Smooth muscle cell (in vitro differentiated cells): ENCODE measurements around the gene LRRC25. TPM values are rescaled to one million over a fixed set of nuclear protein-coding genes. Genes with fewer than 3 reads are reported as not detected.

Source experiments
- DNase-seq: peaks from one replicate; lab custom pipeline; 2025; ENCODE audit not compliant: unreplicated experiment; lab: John Stamatoyannopoulos, UW
- H2AFZ ChIP-seq: fragments of 200-600 bp; sonication (generic); 2 replicates; pipeline ENCODE4 v1.6.0; 2016; ENCODE audit warnings: antibody characterized with exemption, low read depth, mild to moderate bottlenecking
- H3F3A ChIP-seq: fragments of 200-600 bp; sonication (generic); 2 replicates; pipeline ENCODE4 v1.6.0; 2017; ENCODE audit warnings: antibody characterized with exemption, low read depth
- H3K27ac ChIP-seq: fragments of 200-600 bp; sonication (generic); 2 replicates; pipeline ENCODE4 v1.5.1; 2016; ENCODE audit warnings: low read depth, mild to moderate bottlenecking
- H3K27me3 ChIP-seq: fragments of 200-600 bp; sonication (generic); 2 replicates; pipeline ENCODE4 v1.6.1; 2016; ENCODE audit warnings: low read depth, mild to moderate bottlenecking
- H3K36me3 ChIP-seq: fragments of 200-600 bp; sonication (generic); 2 replicates; pipeline ENCODE4 v1.5.1; 2016; ENCODE audit warnings: low read depth
- H3K4me1 ChIP-seq: fragments of 200-600 bp; sonication (generic); 2 replicates; pipeline ENCODE4 v1.5.1; 2016; ENCODE audit warnings: low read depth
- H3K4me2 ChIP-seq: fragments of 200-600 bp; sonication (generic); 2 replicates; pipeline ENCODE4 v1.6.0; 2016; ENCODE audit warnings: mild to moderate bottlenecking
- H3K4me3 ChIP-seq: fragments of 200-600 bp; sonication (generic); 2 replicates; pipeline ENCODE4 v1.5.1; 2016; ENCODE audit warnings: mild to moderate bottlenecking
- H3K79me2 ChIP-seq: fragments of 200-600 bp; sonication (generic); 2 replicates; pipeline ENCODE4 v1.6.0; 2016; ENCODE audit warnings: low read depth, mild to moderate bottlenecking
- H3K9ac ChIP-seq: fragments of 200-600 bp; sonication (generic); 2 replicates; pipeline ENCODE4 v1.6.0; 2016; ENCODE audit warnings: low read depth
- H3K9me3 ChIP-seq: fragments of 200-600 bp; sonication (generic); replicated peaks from 2 replicates; pipeline ENCODE4 v1.5.1; 2016; ENCODE audit warnings: low read depth
- H4K20me1 ChIP-seq: fragments of 200-600 bp; sonication (generic); 2 replicates; pipeline ENCODE4 v1.6.0; 2016; ENCODE audit warnings: low read depth
- CTCF ChIP-seq: fragments of 200-600 bp; sonication (generic); IDR thresholded peaks from 2 replicates; pipeline ENCODE4 v1.5.1; 2017; ENCODE audit warnings: borderline replicate concordance, mild to moderate bottlenecking, antibody characterized with exemption; ENCODE audit not compliant: insufficient read depth, poor library complexity, severe bottlenecking
- WGBS: methylation state at CpG from one replicate; pipeline ENCODE4 v1.1.7; 2016; ENCODE audit warnings: low lambda C conversion rate; 5-methylcytosine and 5-hydroxymethylcytosine counted together
- polyA plus RNA-seq: library from polyadenylated mRNA; unstranded; fragments of >200 nt; fragmentation: Nextera tagmentation; extraction: Ambion mirVana; gene quantifications from 2 replicates; pipeline ENCODE4 v1.2.1, GENCODE V29; 2016
- total RNA-seq: library from RNA; depleted of rRNA; stranded (reverse); fragments of >200 nt; gene quantifications from 2 replicates; pipeline ENCODE4 v1.2.3, GENCODE V29; 2014

The LRRC25 gene
- 0.67 TPM in 1 of 2 replicates, not detected in the other for total RNA-seq
- 0.34 TPM in 1 of 2 replicates, not detected in the other for polyA plus RNA-seq

GRCh38 chr19:18397242-18398202 lies at the start of gene LRRC25:
Gene LRRC25 (minus strand): TSS chr19:18397622. CDS start chr19:18396963, 659 bp downstream.
- Histone ChIP-seq H2AFZ (no peak within 1 kb of the TSS), H3K79me2 (no peaks in the 10 kb centered on the region), H3K4me1 (peaks cover 4% of the 10 kb centered on the region), H3F3A (peaks cover 5% of the 10 kb centered on the region), H3K4me2 (no peak within 1 kb of the TSS), H3K9ac (no peak within 1 kb of the TSS), H3K27me3 (no peaks in the 10 kb centered on the region), H4K20me1 (no peaks in the 10 kb centered on the region), H3K27ac (no peak within 1 kb of the TSS), H3K36me3 (no peaks in the 10 kb centered on the region), H3K9me3 (no peaks in the 10 kb centered on the region), H3K4me3 (no peak within 1 kb of the TSS)
- no peak for TF ChIP-seq CTCF
- 56% methylated on average over 33 of the region's 33 CpGs for WGBS
- DNase-seq: no peak

GRCh38 chr19:18446811-18447359 lies 49.5 kb upstream of the LRRC25 start:
- Histone ChIP-seq H3K79me2 (peaks cover 2% of the 10 kb centered on the region), H3K4me3 (no peak overlapping the region), H3K27me3 (no peaks in the 10 kb centered on the region), H3K4me2 (no peak overlapping the region), H4K20me1 (peaks cover 52% of the 10 kb centered on the region), H3K4me1 (no peaks in the 10 kb centered on the region), H3F3A (no peaks in the 10 kb centered on the region), H2AFZ (no peak overlapping the region), H3K27ac (no peak overlapping the region), H3K9ac (no peak overlapping the region), H3K36me3 (no peaks in the 10 kb centered on the region), H3K9me3 (no peaks in the 10 kb centered on the region)
- no peak for DNase-seq
- WGBS: 91% methylated on average over 12 of the region's 12 CpGs
- TF ChIP-seq CTCF: no peak

- H3K4me3 ChIP-seq: no peak overlapping the region
- H3K4me1 ChIP-seq: no peaks in the 10 kb centered on the region
- H3K27me3 ChIP-seq: no peaks in the 10 kb centered on the region
- H3K36me3 ChIP-seq: no peaks in the 10 kb centered on the region
- TF ChIP-seq CTCF: no peak
- H3K9ac ChIP-seq: no peak overlapping the region
- no peaks in the 10 kb centered on the region for H3K9me3 ChIP-seq
- H3K4me2 ChIP-seq: no peak overlapping the region
- H3K27ac ChIP-seq: no peak overlapping the region
- 85% methylated on average over 30 of the region's 34 CpGs for WGBS
- H3F3A ChIP-seq: no peaks in the 10 kb centered on the region
- peaks cover 2% of the 10 kb centered on the region for H3K79me2 ChIP-seq
- no peak for DNase-seq
- H4K20me1 ChIP-seq: peaks cover 46% of the 10 kb centered on the region
- H2AFZ ChIP-seq: no peak overlapping the region
Measured at GRCh38 chr19:18446145-18446810, 48.9 kb upstream of the LRRC25 start.
